GM12892 (cell line): Measurements from ENCODE around the gene PLPP6.
A peak's percentile ranks its signal among the peaks of the same experiment; 100 is the strongest.

ENCODE experiments used
- DNase-seq: peaks from one replicate; pipeline ENCODE4 v3.0.0; 2011; ENCODE audit not compliant: insufficient read length
- FAIRE-seq: peaks from 2 replicates; lab custom pipeline; 2011; peaks lifted over from hg19 to GRCh38; lab: Jason Lieb, UNC
- POLR2A ChIP-seq: IDR thresholded peaks from 2 replicates; pipeline ENCODE4 v1.6.1; 2011; ENCODE audit warnings: low read depth, low read length, control low read depth
- POLR2AphosphoS5 ChIP-seq: IDR thresholded peaks from 2 replicates; pipeline ENCODE4 v1.6.1; 2011; ENCODE audit warnings: low read depth, low read length, control low read depth
- TAF1 ChIP-seq: IDR thresholded peaks from 2 replicates; pipeline ENCODE4 v1.6.1; 2011; ENCODE audit warnings: low read depth, mild to moderate bottlenecking, control low read depth, low read length, borderline replicate concordance

Gene PLPP6

GRCh38 chr9:4665357-4665756, 3.3 kb downstream of the PLPP6 start:
- TF ChIP-seq TAF1, result no peak
- no peak for DNase-seq
- no peak for FAIRE-seq

- DNase-seq (peak; percentile 41), FAIRE-seq (peak; percentile 86)
- TF ChIP-seq POLR2A, result peak; percentile 42; the same call in 1 of the 2 replicates
- no peak for TF ChIP-seq TAF1
- no peak for TF ChIP-seq POLR2AphosphoS5
These were observed 4.1 kb downstream of the PLPP6 start, which contains the start of gene SPATA6L for GRCh38 chr9:4666042-4666699. Gene SPATA6L, minus strand, starts transcription at chr9:4666480. Its CDS starts 230 bp downstream, at chr9:4666250.

GRCh38 chr9:4667681-4668080, 5.6 kb downstream of the PLPP6 start:
- TF ChIP-seq TAF1 (no peak), POLR2A (no peak), POLR2AphosphoS5 (no peak)
- no peak for DNase-seq
- peak; percentile 83 for FAIRE-seq

- TF ChIP-seq TAF1, result no peak
- no peak for TF ChIP-seq POLR2AphosphoS5
- no peak for TF ChIP-seq POLR2A
- DNase-seq (no peak), FAIRE-seq (peak; percentile 56)
These were observed 6.5 kb downstream of the PLPP6 start for GRCh38 chr9:4668604-4669003.

GRCh38 chr9:4669890-4670289, 7.8 kb downstream of the PLPP6 start:
- FAIRE-seq (no peak), DNase-seq (no peak)
- TF ChIP-seq POLR2A (no peak), POLR2AphosphoS5 (no peak), TAF1 (no peak)

- FAIRE-seq, result no peak
- DNase-seq, result no peak
- no peak for TF ChIP-seq POLR2A
These were observed 8.5 kb downstream of the PLPP6 start for GRCh38 chr9:4670591-4670990.

GRCh38 chr9:4671737-4672136, 9.6 kb downstream of the PLPP6 start:
- no peak for TF ChIP-seq POLR2A
- no peak for TF ChIP-seq POLR2AphosphoS5
- TF ChIP-seq TAF1, result no peak
- FAIRE-seq (no peak), DNase-seq (no peak)

- DNase-seq, result no peak
These were observed 12.7 kb downstream of the PLPP6 start for GRCh38 chr9:4674783-4675182.

GRCh38 chr9:4677392-4677791, 15.3 kb downstream of the PLPP6 start:
- DNase-seq (no peak), FAIRE-seq (no peak)
- no peak for TF ChIP-seq TAF1
- TF ChIP-seq POLR2A, result no peak
- no peak for TF ChIP-seq POLR2AphosphoS5

More at GRCh38 chr9:4674783-4675182, 12.7 kb downstream of the PLPP6 start:
- no peak for TF ChIP-seq TAF1
- no peak for TF ChIP-seq POLR2AphosphoS5
- no peak for TF ChIP-seq POLR2A
- no peak for FAIRE-seq

GRCh38 chr9:4678679-4679267, 16.7 kb downstream of the PLPP6 start:
- DNase-seq (no peak), FAIRE-seq (peak; percentile 65)
- TF ChIP-seq TAF1 (no peak), POLR2AphosphoS5 (no peak), POLR2A (no peak)

- FAIRE-seq (peak; percentile 96), DNase-seq (peak; percentile 84)
- TF ChIP-seq POLR2A (peak; percentile 94), POLR2AphosphoS5 (peak; percentile 90), TAF1 (peak; percentile 88)
These were observed 17.4 kb downstream of the PLPP6 start, which contains the start of gene CDC37L1 for GRCh38 chr9:4679268-4680172. Gene CDC37L1, plus strand, starts transcription at chr9:4679569. Its CDS starts 199 bp downstream, at chr9:4679768.

GRCh38 chr9:4680173-4680525, 18.1 kb downstream of the PLPP6 start:
- FAIRE-seq (peak; percentile 53), DNase-seq (no peak)
- TF ChIP-seq POLR2AphosphoS5, result no peak
- no peak for TF ChIP-seq POLR2A
